A549 treated with Mapracorat at 1 μM for 4 hours (cell line): ENCODE data around the gene FABP7. TPM values are rescaled to one million over a fixed set of nuclear protein-coding genes. Genes with fewer than 3 reads are reported as not detected.

Experiments
- total RNA-seq: library from RNA; stranded (reverse); fragments of 200-300 nt; extraction: Qiagen RNA extraction; gene quantifications from 5 replicates; pipeline ENCODE4 v1.2.3, GENCODE V29; 2022

The FABP7 gene
- total RNA-seq: not detected in 5 replicates

GRCh38 chr6:122779667-122780066 lies at the start of gene FABP7:
TSS of gene FABP7 (plus strand) at chr6:122779716. CDS start at chr6:122779795, 79 bp downstream.

DNA sequence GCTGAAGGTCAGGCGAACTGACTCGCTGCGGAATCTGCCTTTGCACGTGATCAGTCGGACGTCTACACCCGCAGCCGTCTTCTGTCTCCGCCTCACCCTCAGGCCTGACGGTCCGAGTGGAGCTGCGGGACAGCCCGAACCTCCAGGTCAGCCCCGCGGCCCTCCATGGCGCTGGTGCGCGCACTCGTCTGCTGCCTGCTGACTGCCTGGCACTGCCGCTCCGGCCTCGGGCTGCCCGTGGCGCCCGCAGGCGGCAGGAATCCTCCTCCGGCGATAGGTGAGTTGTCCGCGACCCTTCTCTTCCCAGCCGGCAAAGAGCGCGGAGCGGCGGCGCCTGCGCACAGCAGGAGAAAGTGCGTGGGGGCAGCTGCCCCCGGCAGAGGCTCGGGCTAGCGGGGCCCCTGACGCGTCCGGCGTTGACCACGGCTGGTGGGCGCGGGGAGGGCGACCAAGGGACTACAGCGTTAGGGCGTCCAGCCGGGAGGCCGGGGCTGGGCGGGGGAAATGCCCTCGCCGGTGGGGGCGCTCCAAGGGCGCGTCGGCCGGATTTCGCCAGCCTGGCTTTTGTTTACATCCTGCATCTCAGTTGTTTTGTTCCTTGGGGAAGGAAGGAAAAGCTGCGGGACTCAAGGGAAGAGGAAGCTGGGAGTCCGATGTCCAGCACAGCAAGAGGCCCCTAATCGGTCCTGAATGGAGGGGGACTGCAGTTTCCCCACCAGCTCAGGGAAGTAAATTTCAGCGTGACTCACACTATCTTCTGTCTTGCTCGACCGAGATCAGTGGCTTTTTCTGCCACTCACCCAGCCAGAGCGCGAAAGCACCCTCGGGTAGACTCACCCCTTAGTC lies 9.9 kb downstream of the FABP7 start, which contains the start of gene SMPDL3A:
TSS of gene SMPDL3A (plus strand) at position 77 of the 846 bp plus-strand sequence. CDS start at position 166, 89 bp downstream.

Other genes with a start within 250 kb of the FABP7 start
- 0.51 to 1.0 TPM (median 0.54 TPM) in 5 replicates for gene PKIB, start 169.3 kb upstream of the FABP7 start, total RNA-seq
- 2.7 to 3.8 TPM (median 3.2 TPM) in 5 replicates for gene SMPDL3A, start 9.5 kb downstream of the FABP7 start, total RNA-seq
- 0.11 to 0.34 TPM (median 0.20 TPM) in 5 replicates for gene CLVS2, start 216.5 kb downstream of the FABP7 start, total RNA-seq